ENCODE measurements around the gene ZBTB20. TPM values are rescaled to one million over a fixed set of nuclear protein-coding genes. Genes with fewer than 3 reads are reported as not detected.

Gene ZBTB20
- total RNA-seq, 1 donor from 2014 or later: 21.4 TPM

- Mint-ChIP-seq H3K4me3 (ENCODE audit: unreplicated experiment) (no peak overlapping the region), H3K27me3 (ENCODE audit: low read depth, unreplicated experiment) (no peaks in the 10 kb centered on the region), H3K4me1 (ENCODE audit: low read depth, unreplicated experiment) (no peaks in the 10 kb centered on the region), H3K9me3 (ENCODE audit: unreplicated experiment) (no peaks in the 10 kb centered on the region), H3K36me3 (ENCODE audit: low read depth, unreplicated experiment) (no peaks in the 10 kb centered on the region), H3K27ac (ENCODE audit: unreplicated experiment) (no peak overlapping the region)
- no peak for DNase-seq (ENCODE audit: low read depth)
- no peak for FAIRE-seq
- no peak overlapping the region for H3K4me3 ChIP-seq (ENCODE audit: insufficient read depth, low read depth, low read length)
- H2AFZ ChIP-seq (ENCODE audit: low read depth, low read length): no peak overlapping the region
- H3K27ac ChIP-seq (ENCODE audit: low read depth, low read length): no peak overlapping the region
- TF ChIP-seq CTCF (IDR thresholded peaks at IDR 0.05; ENCODE audit: insufficient read depth, low read depth, low read length) (no peak), EZH2 (IDR thresholded peaks at IDR 0.05; ENCODE audit: insufficient read depth, low read length) (no peak)
- no peaks in the 10 kb centered on the region for H3K4me1 ChIP-seq (ENCODE audit: insufficient read depth, low read length)
- peaks cover 66% of the 10 kb centered on the region for H4K20me1 ChIP-seq (ENCODE audit: insufficient read depth, low read length)
- H3K79me2 ChIP-seq (ENCODE audit: insufficient read depth, low read length): peaks cover 23% of the 10 kb centered on the region
- no peak overlapping the region for H3K9ac ChIP-seq (ENCODE audit: low read length)
- H3K4me2 ChIP-seq (ENCODE audit: low read length): no peak overlapping the region
- H3K36me3 ChIP-seq (ENCODE audit: insufficient read depth, low read length): no peaks in the 10 kb centered on the region
- H3K27me3 ChIP-seq (ENCODE audit: insufficient read depth, low read length): no peaks in the 10 kb centered on the region
- no peaks in the 10 kb centered on the region for H3K9me3 ChIP-seq (ENCODE audit: insufficient read depth, low read depth, low read length)
Observed at GRCh38 chr3:114424337-114424736, 722.8 kb downstream of the ZBTB20 start.

GRCh38 chr3:114421204-114421603, 725.9 kb downstream of the ZBTB20 start:
- Histone ChIP-seq H3K9me3 (ENCODE audit: insufficient read depth, low read depth, low read length) (no peaks in the 10 kb centered on the region), H3K36me3 (ENCODE audit: insufficient read depth, low read length) (no peaks in the 10 kb centered on the region), H3K27me3 (ENCODE audit: insufficient read depth, low read length) (no peaks in the 10 kb centered on the region), H3K4me1 (ENCODE audit: insufficient read depth, low read length) (peaks cover 5% of the 10 kb centered on the region), H4K20me1 (ENCODE audit: insufficient read depth, low read length) (peaks cover 56% of the 10 kb centered on the region), H3K4me2 (ENCODE audit: low read length) (no peak overlapping the region), H3K4me3 (ENCODE audit: insufficient read depth, low read depth, low read length) (no peak overlapping the region), H3K79me2 (ENCODE audit: insufficient read depth, low read length) (peaks cover 25% of the 10 kb centered on the region), H3K9ac (ENCODE audit: low read length) (no peak overlapping the region), H2AFZ (ENCODE audit: low read depth, low read length) (no peak overlapping the region), H3K27ac (ENCODE audit: low read depth, low read length) (no peak overlapping the region)
- Mint-ChIP-seq H3K4me1 (ENCODE audit: low read depth, unreplicated experiment) (peaks cover 11% of the 10 kb centered on the region), H3K4me3 (ENCODE audit: unreplicated experiment) (no peak overlapping the region), H3K36me3 (ENCODE audit: low read depth, unreplicated experiment) (no peaks in the 10 kb centered on the region), H3K27ac (ENCODE audit: unreplicated experiment) (no peak overlapping the region), H3K27me3 (ENCODE audit: low read depth, unreplicated experiment) (no peaks in the 10 kb centered on the region), H3K9me3 (ENCODE audit: unreplicated experiment) (no peaks in the 10 kb centered on the region)
- FAIRE-seq (no peak), DNase-seq (ENCODE audit: low read depth) (no peak)
- TF ChIP-seq EZH2 (IDR thresholded peaks at IDR 0.05; ENCODE audit: insufficient read depth, low read length): no peak
- TF ChIP-seq CTCF (IDR thresholded peaks at IDR 0.05; ENCODE audit: insufficient read depth, low read depth, low read length): no peak

- Mint-ChIP-seq H3K4me3 (ENCODE audit: unreplicated experiment) (no peak overlapping the region), H3K27me3 (ENCODE audit: low read depth, unreplicated experiment) (no peaks in the 10 kb centered on the region), H3K4me1 (ENCODE audit: low read depth, unreplicated experiment) (peaks cover 11% of the 10 kb centered on the region), H3K9me3 (ENCODE audit: unreplicated experiment) (no peaks in the 10 kb centered on the region), H3K27ac (ENCODE audit: unreplicated experiment) (no peak overlapping the region), H3K36me3 (ENCODE audit: low read depth, unreplicated experiment) (no peaks in the 10 kb centered on the region)
- Histone ChIP-seq H3K9ac (ENCODE audit: low read length) (no peak overlapping the region), H4K20me1 (ENCODE audit: insufficient read depth, low read length) (peaks cover 52% of the 10 kb centered on the region), H3K27me3 (ENCODE audit: insufficient read depth, low read length) (no peaks in the 10 kb centered on the region), H3K27ac (ENCODE audit: low read depth, low read length) (no peak overlapping the region), H3K9me3 (ENCODE audit: insufficient read depth, low read depth, low read length) (no peaks in the 10 kb centered on the region), H3K36me3 (ENCODE audit: insufficient read depth, low read length) (no peaks in the 10 kb centered on the region), H3K4me2 (ENCODE audit: low read length) (no peak overlapping the region), H2AFZ (ENCODE audit: low read depth, low read length) (no peak overlapping the region), H3K79me2 (ENCODE audit: insufficient read depth, low read length) (peaks cover 24% of the 10 kb centered on the region), H3K4me3 (ENCODE audit: insufficient read depth, low read depth, low read length) (no peak overlapping the region), H3K4me1 (ENCODE audit: insufficient read depth, low read length) (peaks cover 5% of the 10 kb centered on the region)
- TF ChIP-seq EZH2 (IDR thresholded peaks at IDR 0.05; ENCODE audit: insufficient read depth, low read length) (no peak), CTCF (IDR thresholded peaks at IDR 0.05; ENCODE audit: insufficient read depth, low read depth, low read length) (no peak)
- FAIRE-seq: no peak
- no peak for DNase-seq (ENCODE audit: low read depth)
Observed at GRCh38 chr3:114420072-114420471, 727.0 kb downstream of the ZBTB20 start.
